DMS153 (cell line): Measurements from ENCODE around the gene FBXW4.
"Not testable (repeated sequence)": the region's sequence is repeated elsewhere in the genome, so short reads cannot be mapped to it uniquely, and the experiment has no call there.

Source experiments
- DNase-seq: peaks from one replicate; lab custom pipeline; 2025; lab: John Stamatoyannopoulos, UW

FBXW4 gene

DNA sequence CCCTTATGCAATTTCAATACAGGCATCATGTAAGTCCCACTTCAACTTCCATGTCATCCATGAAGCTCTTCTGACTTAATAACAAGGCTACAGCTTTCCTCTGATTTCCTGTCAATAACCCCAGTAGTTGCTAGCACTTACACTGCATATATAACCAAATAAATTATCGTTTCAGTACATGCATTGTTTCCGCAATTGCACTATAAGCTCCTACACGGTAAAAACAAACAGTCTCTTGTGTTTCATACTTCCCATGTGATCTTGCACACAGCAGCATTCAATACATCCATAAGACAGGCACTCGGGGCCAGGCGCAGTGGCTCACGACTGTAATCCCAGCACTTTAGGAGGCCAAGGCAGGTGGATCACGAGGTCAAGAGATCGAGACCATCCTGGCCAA is 41.4 kb downstream of the FBXW4 start:
- no peak for DNase-seq

DNA sequence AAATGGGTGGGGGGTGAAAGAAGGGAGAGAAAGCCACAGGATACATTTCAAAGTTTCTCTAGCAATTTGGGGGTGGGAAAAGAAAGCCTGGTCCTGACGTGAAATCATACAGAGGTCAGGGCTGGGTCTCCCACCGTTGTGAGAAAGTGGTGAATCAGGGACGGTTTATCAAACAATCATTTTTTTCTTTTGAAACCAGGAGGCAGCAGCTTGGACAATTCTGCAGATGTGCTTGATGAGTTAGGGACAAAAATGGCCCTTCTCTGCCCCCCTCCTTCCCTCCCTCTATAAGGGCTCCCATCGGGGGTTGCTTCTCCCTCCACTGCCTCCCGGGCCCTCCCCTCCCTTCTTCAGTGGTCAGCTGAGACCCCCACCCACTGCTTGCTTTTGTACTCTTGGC is 43.6 kb downstream of the FBXW4 start:
- no peak for DNase-seq

DNA sequence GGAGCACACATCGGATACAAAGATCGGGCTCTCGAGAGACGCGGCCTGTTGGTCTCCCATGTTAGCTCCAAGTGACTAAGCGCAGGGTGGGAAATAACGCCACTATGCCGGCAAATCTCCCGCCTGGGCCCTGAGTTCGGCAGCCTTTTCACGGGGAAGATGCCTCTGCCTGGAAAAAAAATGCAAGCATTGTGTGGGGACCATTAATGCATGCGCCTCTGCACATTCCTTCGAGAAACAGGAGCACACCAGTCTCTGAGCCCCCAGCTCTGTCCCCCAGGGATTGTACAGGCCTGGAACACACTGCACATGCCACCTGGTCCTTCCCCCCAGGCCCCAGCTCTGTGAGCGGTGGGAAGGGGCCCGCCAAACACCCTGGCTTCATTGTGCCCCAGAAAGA is 44.1 kb downstream of the FBXW4 start:
- DNase-seq, result no peak

DNA sequence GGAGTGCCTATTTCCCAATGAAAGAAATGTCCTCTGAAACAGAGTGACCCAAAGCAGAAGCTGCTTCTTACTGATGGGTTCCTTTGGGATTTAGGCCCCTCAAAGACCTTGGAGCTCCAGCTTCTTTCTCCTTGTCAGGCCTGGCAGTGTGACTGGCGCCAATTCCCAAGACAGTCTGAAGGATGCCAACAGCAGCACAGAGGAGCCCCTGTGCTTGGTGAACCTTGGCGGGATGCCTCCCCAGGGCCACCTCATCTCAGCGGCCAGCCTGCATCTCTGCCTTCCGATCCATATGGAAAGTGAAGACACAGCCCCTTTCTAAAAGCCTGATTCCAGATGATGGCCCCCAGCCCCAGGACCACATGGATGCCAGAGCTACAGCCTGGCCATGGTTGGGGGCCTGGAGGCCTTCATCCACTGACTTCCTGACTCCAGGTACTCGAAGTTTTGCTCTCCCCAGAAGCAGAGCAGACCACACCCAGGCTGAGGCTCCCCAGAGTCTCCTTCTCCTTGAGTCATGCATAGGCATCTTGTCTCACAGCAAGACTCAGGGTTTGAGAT is 45.4 kb downstream of the FBXW4 start:
- no peak for DNase-seq

DNA sequence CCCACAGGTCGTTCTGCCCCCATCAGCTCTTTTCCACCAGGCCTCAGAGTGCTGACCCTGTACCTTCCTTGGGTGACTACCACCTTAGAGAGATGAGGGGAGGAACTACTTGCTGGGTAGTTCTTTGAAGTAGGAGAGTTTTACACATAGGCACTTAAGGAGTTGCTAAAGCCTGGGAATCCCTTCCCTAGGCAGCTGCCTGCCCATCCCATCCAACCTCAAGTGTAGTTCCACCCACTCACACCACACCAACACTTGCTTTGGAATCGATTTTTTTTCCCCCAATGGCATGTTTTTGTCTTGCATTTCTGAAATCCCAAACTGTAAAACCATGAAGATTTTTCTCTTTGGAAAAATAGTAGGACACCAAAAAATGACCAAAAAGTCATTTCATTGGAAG is 47.7 kb downstream of the FBXW4 start:
- DNase-seq, result no peak

DNA sequence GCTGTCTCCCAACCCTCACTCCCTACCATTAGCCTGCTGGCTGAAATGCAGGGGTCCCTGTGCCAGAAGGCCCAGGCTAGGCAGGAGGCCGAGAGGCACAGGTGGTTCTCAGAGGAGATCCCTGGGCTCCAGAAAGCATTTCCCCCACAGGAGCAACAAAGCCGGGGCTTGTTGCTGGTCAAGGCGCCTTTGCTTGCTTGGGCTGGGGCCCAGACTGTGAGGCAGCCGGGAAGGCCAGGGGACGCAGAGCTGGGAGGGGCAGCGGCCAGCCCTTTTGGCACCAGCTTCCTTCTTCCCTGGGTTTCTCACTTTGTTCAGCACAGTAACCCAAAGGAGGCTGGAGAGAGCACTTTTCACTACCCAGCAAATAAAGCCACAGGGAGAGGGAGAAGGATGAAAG is 48.6 kb downstream of the FBXW4 start:
- no peak for DNase-seq

DNA sequence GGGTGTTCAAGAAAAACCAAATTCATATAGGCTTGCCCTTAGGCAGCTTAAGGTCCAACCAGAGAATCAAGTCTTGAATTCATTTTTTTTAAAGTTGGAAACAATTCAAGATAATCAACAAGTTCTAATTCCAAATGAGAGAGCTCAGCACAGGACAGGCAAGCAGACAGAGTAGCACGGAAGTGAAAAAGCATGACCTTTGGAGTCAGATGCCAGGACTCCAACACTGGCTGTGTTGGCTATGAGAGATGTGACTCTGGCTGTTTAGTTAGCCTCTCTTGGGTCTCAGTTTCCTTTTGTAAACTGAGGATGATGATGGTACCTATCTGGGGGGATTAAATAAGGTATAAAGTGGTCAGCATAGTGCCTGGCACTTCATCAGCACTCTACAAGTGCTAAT is 49.3 kb downstream of the FBXW4 start:
- no peak for DNase-seq

DNA sequence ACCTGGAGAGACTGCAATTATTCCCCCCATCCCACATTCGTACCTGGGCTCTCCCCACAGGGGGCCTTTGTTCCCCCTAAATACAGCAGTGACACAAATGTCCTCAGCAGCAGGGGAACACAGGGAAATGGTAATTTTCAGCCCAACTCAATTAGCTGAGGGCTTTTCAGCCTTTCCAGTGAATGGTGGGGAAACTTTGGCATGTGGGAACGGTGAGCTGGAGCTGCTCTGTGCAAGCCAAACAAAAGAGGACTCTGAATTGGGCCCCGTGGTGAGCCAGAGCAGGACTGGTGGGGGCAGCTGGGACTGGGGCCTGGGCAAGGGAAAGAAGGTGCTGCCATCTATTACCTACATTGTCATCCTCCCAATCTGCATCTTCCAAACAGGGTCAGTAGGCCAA is 51.0 kb downstream of the FBXW4 start:
- no peak for DNase-seq

DNA sequence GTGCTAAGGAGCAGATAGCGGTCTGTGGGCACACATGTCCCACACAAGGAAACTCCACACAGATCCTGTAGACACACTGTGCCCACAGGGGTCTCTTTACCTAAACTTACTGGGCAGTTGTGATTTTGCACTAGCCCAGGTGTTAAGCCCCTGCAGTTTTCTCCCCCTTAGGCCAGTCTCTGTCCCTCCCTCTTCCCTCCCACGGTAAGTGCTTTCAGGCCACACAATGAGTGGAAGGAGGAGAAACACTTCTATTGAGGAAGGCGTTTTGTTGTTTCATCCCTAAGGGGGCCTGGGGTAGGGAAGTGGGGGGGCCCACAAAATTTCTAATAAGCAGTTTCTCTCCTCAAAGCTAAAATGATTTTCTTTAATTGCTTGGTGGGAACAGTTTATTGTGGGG is 51.4 kb downstream of the FBXW4 start:
- DNase-seq, result no peak

DNA sequence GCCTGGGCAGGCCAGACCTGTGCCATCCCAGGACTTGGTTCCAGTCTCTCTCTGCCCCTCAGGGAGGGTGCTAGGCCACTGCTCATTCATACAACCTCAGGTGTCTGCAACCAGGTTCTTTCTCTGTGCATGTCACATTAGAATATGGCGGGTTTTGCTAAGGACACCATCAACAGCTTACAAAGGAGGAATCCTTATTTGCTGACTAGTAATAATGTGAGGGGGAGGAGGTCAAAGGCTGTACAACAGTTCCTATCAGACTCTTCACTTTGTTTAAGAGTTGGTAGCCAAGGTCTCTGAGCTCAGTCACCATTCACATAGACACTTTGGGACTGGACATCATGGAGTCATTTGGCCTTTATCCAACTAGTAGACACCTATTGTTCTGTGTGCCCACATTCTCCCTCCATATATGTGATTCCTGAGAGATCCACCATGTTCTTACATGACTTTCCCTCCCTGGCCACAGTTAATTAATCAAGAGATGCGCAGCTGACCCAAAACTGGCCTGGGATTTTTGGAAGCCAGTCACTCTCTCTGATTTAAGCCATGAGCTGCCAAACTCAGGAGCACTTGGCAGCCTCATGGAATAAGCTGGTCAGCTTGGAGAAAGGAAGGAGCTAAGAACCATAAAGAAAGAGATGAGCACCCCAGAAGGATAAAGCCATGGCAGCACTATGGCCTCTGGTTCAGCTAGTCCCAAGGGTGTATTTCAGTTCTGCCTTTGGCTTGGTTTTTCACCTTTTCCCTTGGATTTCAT is 55.6 kb downstream of the FBXW4 start:
- no peak for DNase-seq

DNA sequence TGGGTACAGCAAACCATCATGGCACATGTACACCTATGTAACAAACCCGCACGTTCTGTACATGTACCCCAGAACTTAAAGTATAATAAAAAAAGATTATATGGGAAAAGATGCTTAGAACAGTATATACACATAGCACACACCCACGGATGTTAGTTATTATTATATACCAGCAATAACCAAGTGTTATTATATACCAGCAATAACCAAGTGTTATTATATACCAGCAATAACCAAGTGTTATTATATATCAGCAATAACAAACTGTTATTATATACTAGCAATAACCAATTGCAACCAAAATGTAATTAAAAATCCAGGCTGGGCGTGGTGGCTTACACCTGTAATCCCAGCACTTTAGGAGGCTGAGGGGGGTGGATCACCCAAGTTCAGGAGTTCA is 61.5 kb downstream of the FBXW4 start:
- not testable (repeated sequence) for DNase-seq

DNA sequence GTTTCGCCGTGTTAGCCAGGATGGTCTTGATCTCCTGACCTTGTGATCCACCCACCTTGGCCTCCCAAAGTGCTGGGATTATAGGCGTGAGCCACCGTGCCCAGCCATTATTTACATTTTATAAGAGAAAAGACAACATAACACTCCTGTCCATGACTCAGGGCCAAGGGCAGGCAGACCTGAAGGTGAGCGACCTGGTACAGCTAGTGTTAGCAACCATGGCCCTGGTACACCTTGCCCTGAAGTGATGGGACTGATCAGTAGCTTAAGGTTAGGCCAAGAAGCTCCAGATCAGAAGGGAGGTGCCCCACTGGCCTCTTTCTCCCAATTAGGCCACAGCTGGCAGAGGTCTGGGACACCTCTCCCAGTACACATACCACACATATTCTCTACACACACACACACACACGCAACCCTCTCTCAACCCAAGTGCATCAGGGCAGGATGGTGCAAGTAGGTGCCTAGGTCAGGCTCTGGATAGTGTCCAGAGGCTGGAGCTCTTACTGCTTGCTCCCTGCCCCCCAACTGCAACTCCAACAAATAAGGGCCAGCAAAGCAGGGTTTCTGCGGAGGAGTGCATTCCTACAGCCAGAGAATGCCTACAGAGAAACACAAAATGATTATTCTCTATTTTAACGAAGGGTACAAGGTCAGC is 63.0 kb downstream of the FBXW4 start:
- no peak for DNase-seq

DNA sequence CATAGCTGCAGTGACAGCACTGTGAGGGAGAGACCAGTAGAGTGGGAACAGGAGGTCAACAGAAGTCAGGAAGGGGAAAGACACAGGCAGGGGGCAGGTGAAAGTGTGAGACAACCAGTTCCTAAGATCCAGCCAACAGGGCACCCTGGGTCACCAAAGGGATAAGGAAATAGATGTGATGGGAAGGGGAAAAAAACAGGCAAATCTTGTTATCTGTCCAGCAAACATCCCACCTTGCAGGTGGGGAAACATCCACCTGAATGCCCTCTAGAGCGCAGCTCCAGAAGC is 64.4 kb downstream of the FBXW4 start:
- no peak for DNase-seq

DNA sequence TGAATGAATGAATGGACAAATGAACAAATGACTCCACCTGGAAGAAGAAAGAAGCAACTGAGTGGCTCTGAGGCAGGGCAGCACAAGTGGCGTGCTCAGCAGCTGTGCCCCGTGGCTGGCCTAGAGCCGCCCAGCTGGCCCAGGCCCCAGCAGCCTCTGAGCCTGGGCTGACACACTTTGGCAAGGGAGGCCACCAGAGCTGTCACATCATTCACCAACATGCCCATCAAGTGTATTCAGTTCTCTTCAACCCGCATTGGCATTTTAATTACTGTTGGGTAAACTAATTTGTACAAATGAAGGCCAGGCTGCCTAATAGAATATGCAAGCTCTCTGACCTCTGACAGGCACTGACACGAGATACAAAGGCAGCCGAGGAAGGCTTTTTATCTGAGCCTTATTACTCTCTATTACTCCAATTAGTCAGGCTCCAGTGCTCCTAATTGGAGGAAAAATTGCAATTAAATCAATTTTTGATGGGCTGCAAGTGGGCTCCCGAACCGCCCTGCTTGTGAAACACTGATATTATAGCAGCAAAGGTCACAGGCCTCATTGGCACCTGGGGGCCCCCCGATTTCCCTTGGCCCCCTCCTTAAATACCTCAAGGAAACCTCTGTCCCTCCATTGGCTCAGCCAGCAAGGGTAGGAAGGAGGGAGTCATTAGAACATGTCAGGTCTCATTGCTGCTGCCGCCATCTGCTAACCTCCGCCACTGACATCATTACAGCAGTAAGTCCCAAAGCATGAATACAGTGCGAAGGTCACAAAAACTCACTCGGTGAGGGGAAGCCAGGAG is 64.9 kb downstream of the FBXW4 start:
- DNase-seq, result no peak

DNA sequence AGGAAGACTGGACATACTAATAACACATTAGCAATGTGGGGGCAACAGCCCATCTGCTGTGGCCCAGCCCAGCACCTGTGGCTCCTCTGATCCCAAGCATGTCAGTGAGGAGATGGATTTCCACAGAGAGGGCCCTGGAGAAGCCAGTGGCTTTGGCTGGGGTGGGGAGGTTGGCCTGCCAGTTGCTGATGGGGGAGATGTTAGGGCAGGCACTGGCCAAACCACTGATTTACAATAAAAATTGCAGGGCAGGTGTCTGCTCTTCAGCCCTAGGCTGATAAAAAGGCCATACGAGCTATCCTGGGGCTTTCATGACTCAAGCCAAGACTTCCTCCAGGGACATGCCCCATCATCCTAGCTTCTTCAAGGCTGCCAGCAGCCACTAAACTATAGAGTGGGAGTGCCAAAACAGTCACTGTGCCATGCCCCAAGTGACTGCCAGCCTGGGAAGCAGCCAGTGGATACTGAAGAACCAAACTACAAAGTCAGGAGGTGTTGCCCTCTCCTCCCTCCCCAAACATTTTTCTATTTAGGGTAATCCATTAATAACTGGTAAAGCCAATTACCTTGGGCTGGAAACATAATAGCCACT is 69.1 kb downstream of the FBXW4 start:
- no peak for DNase-seq

DNA sequence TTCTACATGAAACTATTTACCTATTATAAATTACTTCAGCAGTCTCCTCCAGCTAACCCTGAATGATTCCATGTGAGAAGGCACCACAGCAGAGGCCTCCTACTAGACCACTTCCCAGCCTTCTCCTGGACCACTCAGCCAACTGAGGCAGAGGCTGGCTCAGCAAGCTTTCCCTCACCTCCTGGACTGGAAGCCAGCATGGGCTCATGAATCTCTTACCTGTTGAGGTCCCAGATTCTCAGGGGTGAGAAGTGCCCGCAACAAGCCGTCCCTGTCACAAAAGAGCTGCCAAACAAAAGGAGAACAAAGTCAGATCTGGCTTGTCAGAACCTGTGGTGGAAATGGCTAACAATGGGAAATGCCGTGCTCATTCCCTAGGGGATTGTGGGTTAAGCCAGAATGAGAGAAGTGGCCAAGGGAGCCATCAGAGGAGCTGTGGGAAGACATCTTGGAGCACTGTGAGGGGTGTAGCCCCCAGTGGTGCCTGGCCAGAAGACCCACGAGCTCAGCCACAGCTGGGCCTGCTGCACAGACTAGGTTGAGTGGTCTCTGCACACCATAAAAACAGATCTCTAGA is 70.4 kb downstream of the FBXW4 start:
- peak; percentile 36 for DNase-seq

DNA sequence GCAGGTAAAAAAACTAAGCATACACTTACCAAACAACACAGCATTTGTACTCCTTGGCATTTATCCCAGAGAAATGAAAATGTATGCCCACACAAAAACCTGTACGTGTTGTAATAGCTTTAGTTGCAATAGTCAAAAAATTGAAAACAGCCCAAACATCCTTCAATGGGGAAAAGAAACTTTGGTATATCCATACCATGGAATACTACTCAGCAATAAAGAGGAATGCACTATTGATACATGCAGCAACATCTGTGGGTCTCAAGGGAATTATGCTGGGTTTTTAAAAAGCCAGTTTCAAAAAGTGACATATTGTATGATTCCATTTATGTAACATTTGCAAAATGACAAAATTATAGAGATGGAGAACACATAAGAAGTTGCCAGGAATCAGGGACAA is 71.4 kb downstream of the FBXW4 start:
- no peak for DNase-seq

DNA sequence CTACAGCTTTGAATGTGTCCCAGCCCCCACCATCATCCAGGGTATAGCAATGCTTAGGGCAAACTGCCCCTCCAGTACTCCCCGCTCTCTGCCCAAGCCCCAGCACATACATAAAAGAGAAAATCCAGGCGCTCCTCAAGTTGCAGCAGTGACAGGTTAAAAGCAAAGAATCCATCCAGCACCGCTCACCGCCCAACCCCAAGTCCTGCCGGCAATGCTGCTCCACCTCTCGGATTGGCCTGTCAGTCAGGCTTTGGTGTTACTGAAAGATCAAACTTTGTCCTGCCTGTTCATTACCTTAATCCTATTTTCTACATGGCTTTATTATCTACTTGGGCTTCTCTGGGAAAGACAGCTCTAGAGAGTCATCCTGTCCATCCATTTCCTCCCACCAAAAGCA is 75.0 kb downstream of the FBXW4 start:
- no peak for DNase-seq

DNA sequence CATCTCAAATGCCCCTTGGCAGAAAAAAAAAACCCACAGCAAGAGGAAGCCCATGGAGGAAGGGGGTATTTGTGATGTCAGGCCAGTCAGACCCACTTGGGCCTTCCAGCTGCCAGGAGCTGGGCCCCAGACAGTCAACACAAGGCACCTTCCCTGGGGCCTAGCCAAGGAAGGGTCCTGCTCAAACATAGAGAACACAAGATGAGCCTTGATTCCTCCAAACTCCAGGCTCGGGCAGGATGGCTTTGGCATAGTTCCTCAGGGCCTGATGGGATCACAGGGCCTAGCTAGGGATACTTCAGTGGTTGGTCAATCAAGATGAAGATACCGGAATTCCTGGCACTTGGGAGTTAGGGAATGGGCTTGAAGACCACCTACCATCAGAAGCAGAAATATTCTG is 76.1 kb downstream of the FBXW4 start:
- no peak for DNase-seq

DNA sequence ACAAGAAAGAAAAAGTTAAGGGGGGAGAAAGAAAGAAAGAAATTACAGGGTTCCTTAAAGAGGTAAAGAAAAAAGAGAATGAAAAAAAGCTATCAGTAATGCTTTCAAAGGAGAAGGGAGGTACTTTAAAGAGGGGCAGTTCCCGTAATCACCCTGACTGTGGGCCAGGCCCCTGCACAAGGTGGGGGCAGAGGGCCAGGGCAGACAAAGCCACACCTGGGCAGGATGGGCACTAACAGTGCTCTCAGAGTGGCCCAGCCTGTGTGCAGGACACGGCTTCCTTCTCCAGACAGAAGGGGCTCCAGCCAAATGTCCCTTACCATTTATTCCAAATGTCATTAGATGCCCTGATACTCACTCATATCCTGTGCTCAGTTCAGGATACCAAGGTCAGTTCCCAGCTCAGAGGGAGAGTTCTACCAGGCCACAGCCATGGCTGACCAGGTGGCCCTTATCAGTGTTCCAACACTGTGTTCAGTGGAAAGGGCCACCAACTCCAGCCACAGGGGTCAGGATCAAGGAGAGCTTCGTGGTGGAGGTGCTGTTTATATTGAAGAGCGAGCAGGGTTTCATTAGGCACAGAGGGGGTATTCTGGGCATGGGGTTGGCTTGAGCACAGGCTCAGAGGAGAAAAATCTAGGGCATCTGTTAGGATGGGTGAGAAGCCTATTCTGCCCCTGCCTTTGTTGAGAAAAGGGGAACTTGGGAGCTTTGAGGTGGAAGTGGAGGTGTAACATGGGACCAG is 77.0 kb downstream of the FBXW4 start:
- no peak for DNase-seq

DNA sequence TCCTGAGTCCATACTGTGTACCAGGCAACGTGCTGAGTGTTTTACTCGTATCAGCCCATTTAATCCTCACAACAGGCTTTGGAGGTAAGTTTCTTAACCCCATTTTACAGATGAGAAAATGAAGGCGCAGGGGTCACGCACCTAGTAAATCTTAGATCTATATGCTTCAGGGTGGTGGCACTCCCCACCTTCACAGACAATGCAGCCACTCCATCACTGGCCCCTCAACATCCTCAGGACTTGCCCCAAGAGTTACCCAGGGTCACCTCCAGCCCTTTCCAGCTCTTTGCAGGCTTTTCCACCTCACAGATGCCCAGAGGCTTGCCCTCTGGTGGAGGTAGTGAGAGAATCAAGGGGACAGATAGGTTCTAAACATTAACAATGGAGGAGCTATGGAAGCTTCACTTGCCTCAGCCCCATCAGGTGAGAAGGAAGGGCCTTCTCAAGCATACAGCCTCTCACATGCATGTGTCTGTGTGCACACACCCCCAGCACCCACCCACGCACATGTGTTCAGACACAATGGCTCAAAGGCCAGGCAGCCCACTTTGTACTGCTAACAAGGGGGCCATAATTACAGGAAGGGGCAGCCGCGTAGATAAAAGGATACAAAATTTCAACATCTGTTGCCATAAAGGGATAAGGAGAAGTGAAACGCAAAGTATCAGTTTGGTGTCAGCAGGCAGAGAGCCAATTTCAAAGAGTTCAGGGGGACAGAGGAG is 77.7 kb downstream of the FBXW4 start:
- no peak for DNase-seq
